ENCODE measurements around the gene TNIK. TPM values are rescaled to one million over a fixed set of nuclear protein-coding genes. Genes with fewer than 3 reads are reported as not detected.
A peak's percentile ranks its signal among the peaks of the same experiment; 100 is the strongest.

The TNIK gene
- total and polyA plus RNA-seq, 2 of the 4 experiments (the other 2 are of a cell fraction) = 3.4 to 6.3 TPM

GRCh38 chr3:171028025-171028778, 432.0 kb downstream of the TNIK start:
- Histone ChIP-seq H4K20me1 (ENCODE audit: insufficient read depth, low read length) (no peaks in the 10 kb centered on the region), H3K79me1 (ENCODE audit: low read depth in 1 of 2, low read length in 2 of 2) (no peaks in the 10 kb centered on the region), H3K18ac (ENCODE audit: low read depth, low read length) (peak overlapping the region; percentile 92), H2BK20ac (ENCODE audit: low read depth, low read length) (peak overlapping the region; percentile 98), H3K23ac (ENCODE audit: low read depth, low read length) (peak overlapping the region; percentile 97), H3K27me3 (ENCODE audit: control insufficient read depth, insufficient read depth, low read length) (no peaks in the 10 kb centered on the region), H2AK9ac (replicated peaks; ENCODE audit: low read depth, low read length, poor library complexity) (peak overlapping the region; percentile 73), H3K4me2 (ENCODE audit: low read depth, low read length) (peak overlapping the region; percentile 85), H3K56ac (ENCODE audit: extremely low read depth, insufficient read depth, low read length) (peak overlapping the region; percentile 93), H3K9me1 (ENCODE audit: insufficient read depth, low read length) (peaks cover 7% of the 10 kb centered on the region), H2AK5ac (ENCODE audit: low read depth, low read length) (peak overlapping the region; percentile 65), H4K5ac (ENCODE audit: low read depth, low read length) (peak overlapping the region; percentile 81), H2BK120ac (ENCODE audit: low read depth, low read length) (peak overlapping the region; percentile 97), H2BK5ac (ENCODE audit: low read depth, low read length, poor library complexity, severe bottlenecking) (peak overlapping the region; percentile 91), H3K4me3 (ENCODE audit: insufficient read depth, low read depth, low read length) (peak overlapping the region; percentile 20), H3K9me3 (ENCODE audit: control insufficient read depth, insufficient read depth, low read length) (no peaks in the 10 kb centered on the region), H3K27ac (ENCODE audit: insufficient read depth, low read length) (peak overlapping the region; percentile 86), H2AFZ (replicated peaks; ENCODE audit: low read length, poor library complexity) (peak overlapping the region; percentile 92), H3K36me3 (ENCODE audit: control insufficient read depth, insufficient read depth, low read length) (no peaks in the 10 kb centered on the region), H3K4me1 (ENCODE audit: control insufficient read depth, insufficient read depth, low read length) (peaks cover 10% of the 10 kb centered on the region), H2BK15ac (ENCODE audit: low read depth, low read length) (peak overlapping the region; percentile 96), H4K91ac (ENCODE audit: insufficient read depth, low read depth, low read length) (peak overlapping the region; percentile 97), H3K4ac (ENCODE audit: low read depth, low read length) (peak overlapping the region; percentile 96), H4K8ac (ENCODE audit: low read depth in 2 of 2, low read length in 2 of 2) (peak overlapping the region; percentile 89 to 92), H3K14ac (replicated peaks; ENCODE audit: low read depth, low read length) (peak overlapping the region; percentile 85), H3K9ac (ENCODE audit: low read depth, low read length) (peak overlapping the region; percentile 66)
- peak; percentile 92 for DNase-seq
- 18% methylated on average over 25 of the region's 39 CpGs; no CpG with 5 or more reads in 1 of the 2 experiments for WGBS, 2 experiments (ENCODE audit: extremely low coverage in 2 of 2, insufficient read length in 1 of 2)
- no TSS peak for BruUV-seq (replicated peaks)
- in situ Hi-C loops (cut with MboI; ENCODE audit: low sequenced_read_pairs) (no loop called here), intact Hi-C loops (cut with micrococcal nuclease) (no loop called here), dilution Hi-C loops (cut with HindIII; ENCODE audit: low sequenced_read_pairs, unreplicated experiment) (no loop called here)
- ChIA-PET CTCF (no interaction called here), POLR2A (ENCODE audit: unreplicated experiment) (no interaction called here)
- ATAC-seq (ENCODE audit: low read depth) = peak; percentile 88
- no peak for TF ChIP-seq CEBPB (IDR thresholded peaks at IDR 0.05; ENCODE audit: low read depth, low read length)

Measured in IMR-90 (cell line).